Panc1 (cell line): ENCODE data around the gene UNC119B. TPM values are rescaled to one million over a fixed set of nuclear protein-coding genes. Genes with fewer than 3 reads are reported as not detected.

Experiments used
- ATAC-seq: fragments of 200-7000 bp; cut with Tn5 transposase; 2 replicates; pipeline ENCODE4 v1.9.1; 2020; ENCODE audit warnings: mild to moderate bottlenecking, moderate library complexity
- BruUV-seq: library from RNA; stranded (reverse); fragments of 400-500 nt; replicated peaks from 2 replicates; lab custom pipeline; 2021; lab: Mats Ljungman, UMichigan
- CTCF ChIA-PET: fragments of 300-600 bp; sonication (Branson Sonifier 250); formaldehyde crosslinking; loops from one replicate; lab custom pipeline; 2022; ENCODE audit warnings: antibody characterized with exemption; lab: Charles Lee
- POLR2A ChIA-PET: fragments of 300-600 bp; sonication (Branson Sonifier 250); formaldehyde crosslinking; loops from one replicate; lab custom pipeline; 2022; ENCODE audit warnings: antibody characterized with exemption; lab: Charles Lee
- DNase-seq: peaks from one replicate; pipeline ENCODE4 v3.0.0-alpha.2; 2010; ENCODE audit warnings: low read depth, low spot score
- H3K27ac ChIP-seq: 2 replicates; pipeline ENCODE4 v1.5.1; 2011; ENCODE audit warnings: mild to moderate bottlenecking, low read length, inconsistent platforms
- H3K27me3 ChIP-seq: fragments of 200-500 bp; sonication (Bioruptor generic); 2 replicates; pipeline ENCODE4 v1.6.0; 2014; ENCODE audit warnings: low read length, inconsistent platforms; ENCODE audit not compliant: control insufficient read depth, insufficient read depth
- H3K36me3 ChIP-seq: fragments of 200-500 bp; sonication (Bioruptor generic); 2 replicates; pipeline ENCODE4 v1.5.1; 2014; ENCODE audit warnings: inconsistent platforms, mild to moderate bottlenecking, low read length, moderate library complexity; ENCODE audit not compliant: control insufficient read depth, insufficient read depth
- H3K4me1 ChIP-seq: 2 replicates; pipeline ENCODE4 v1.5.1; 2011; ENCODE audit warnings: inconsistent platforms, mild to moderate bottlenecking, low read length, moderate library complexity; ENCODE audit not compliant: control insufficient read depth, insufficient read depth
- H3K4me3 ChIP-seq, 2 experiments: 2 replicates each; pipeline ENCODE4 v1.5.1; 2011 to 2012; ENCODE audit warnings: low read depth in 2 of 2, low read length in 2 of 2, mild to moderate bottlenecking in 2 of 2, inconsistent platforms in 1 of 2, moderate library complexity in 1 of 2
- H3K9me3 ChIP-seq: fragments of 200-500 bp; sonication (Bioruptor generic); 2 replicates; pipeline ENCODE4 v1.5.1; 2014; ENCODE audit warnings: low read depth, mild to moderate bottlenecking, inconsistent platforms, low read length, moderate library complexity; ENCODE audit not compliant: control insufficient read depth, insufficient read depth
- POLR2AphosphoS5 ChIP-seq: IDR thresholded peaks from 2 replicates; pipeline ENCODE4 v1.6.1; 2012; ENCODE audit warnings: mild to moderate bottlenecking, low read depth, low read length, moderate library complexity
- SIN3A ChIP-seq: IDR thresholded peaks from 2 replicates; pipeline ENCODE4 v1.6.1; 2012; ENCODE audit warnings: low read depth, mild to moderate bottlenecking, low read length, moderate library complexity, borderline replicate concordance; ENCODE audit not compliant: insufficient read depth
- TCF7L2 ChIP-seq: IDR thresholded peaks from 2 replicates; pipeline ENCODE4 v1.6.1; 2011; ENCODE audit warnings: mild to moderate bottlenecking, low read depth, low read length, inconsistent platforms
- in situ Hi-C: cut with HindIII; loops from 2 replicates; pipeline ENCODE4 v1.10.0; 2016; ENCODE audit warnings: low sequenced_read_pairs, low pct_unique_long_range_greater_than_20kb
- intact Hi-C: fragments of 100-400 bp; cut with micrococcal nuclease; formaldehyde crosslinking; loops from one replicate; pipeline ENCODE4 v1.10.0; 2022; ENCODE audit not compliant: unreplicated experiment
- total RNA-seq: library from RNA; stranded (reverse); gene quantifications from one replicate; pipeline ENCODE4 v1.2.1, GENCODE V29; 2021; ENCODE audit not compliant: unreplicated experiment
- TF ChIP-seq, protein P1 (sequence below): fragments of 450-650 bp; IDR thresholded peaks from 2 replicates; pipeline ENCODE4 v1.5.1; 2017; ENCODE audit warnings: mild to moderate bottlenecking
- TF ChIP-seq, protein P2 (sequence below), 2 experiments: IDR thresholded peaks; 2 replicates each; pipeline ENCODE4 v1.6.1; 2011 to 2012; ENCODE audit warnings: low read depth in 2 of 2, control low read depth in 1 of 2, low read length in 1 of 2, mild to moderate bottlenecking in 1 of 2, moderate library complexity in 1 of 2; ENCODE audit not compliant: insufficient read depth in 1 of 2

The UNC119B gene
- total RNA-seq, 1 experiment from 2014 or later = 26.0 TPM

DNA sequence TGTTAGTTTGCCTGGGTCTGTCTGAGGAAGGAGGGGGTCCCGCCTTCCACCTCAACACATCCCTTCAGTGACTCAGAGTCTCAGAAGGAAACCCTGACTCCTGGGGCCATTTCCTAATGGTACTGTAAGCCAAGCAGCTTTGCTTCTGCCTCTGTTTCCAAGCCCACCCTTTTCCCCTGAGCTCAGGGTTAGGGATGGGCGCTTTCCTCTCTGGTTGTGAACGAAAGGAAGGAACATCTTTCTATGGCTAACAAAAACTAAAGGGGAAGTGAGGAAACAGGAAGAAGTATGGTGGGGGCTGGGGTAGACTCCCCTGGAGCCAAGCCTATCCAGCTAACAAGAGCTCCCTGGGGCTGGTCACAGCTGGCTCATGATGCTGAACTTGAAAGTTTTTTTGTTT, 11.6 kb upstream of the UNC119B start:
- POLR2A ChIA-PET = no interaction called here
- ATAC-seq (no peak), DNase-seq (no peak)
- Histone ChIP-seq H3K4me1 (no peaks in the 10 kb centered on the region), H3K27me3 (no peaks in the 10 kb centered on the region), H3K9me3 (no peaks in the 10 kb centered on the region), H3K27ac (no peak overlapping the region), H3K4me3 (no peak overlapping the region), H3K36me3 (peaks cover 17% of the 10 kb centered on the region)
- in situ Hi-C loops = no loop called here
- CTCF ChIA-PET = no interaction called here
- intact Hi-C loops = no loop called here
- TF ChIP-seq, protein P1, sequence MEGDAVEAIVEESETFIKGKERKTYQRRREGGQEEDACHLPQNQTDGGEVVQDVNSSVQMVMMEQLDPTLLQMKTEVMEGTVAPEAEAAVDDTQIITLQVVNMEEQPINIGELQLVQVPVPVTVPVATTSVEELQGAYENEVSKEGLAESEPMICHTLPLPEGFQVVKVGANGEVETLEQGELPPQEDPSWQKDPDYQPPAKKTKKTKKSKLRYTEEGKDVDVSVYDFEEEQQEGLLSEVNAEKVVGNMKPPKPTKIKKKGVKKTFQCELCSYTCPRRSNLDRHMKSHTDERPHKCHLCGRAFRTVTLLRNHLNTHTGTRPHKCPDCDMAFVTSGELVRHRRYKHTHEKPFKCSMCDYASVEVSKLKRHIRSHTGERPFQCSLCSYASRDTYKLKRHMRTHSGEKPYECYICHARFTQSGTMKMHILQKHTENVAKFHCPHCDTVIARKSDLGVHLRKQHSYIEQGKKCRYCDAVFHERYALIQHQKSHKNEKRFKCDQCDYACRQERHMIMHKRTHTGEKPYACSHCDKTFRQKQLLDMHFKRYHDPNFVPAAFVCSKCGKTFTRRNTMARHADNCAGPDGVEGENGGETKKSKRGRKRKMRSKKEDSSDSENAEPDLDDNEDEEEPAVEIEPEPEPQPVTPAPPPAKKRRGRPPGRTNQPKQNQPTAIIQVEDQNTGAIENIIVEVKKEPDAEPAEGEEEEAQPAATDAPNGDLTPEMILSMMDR = no peak
- TF ChIP-seq POLR2AphosphoS5 (no peak), TCF7L2 (no peak), SIN3A (no peak)
- TF ChIP-seq, protein P2, sequence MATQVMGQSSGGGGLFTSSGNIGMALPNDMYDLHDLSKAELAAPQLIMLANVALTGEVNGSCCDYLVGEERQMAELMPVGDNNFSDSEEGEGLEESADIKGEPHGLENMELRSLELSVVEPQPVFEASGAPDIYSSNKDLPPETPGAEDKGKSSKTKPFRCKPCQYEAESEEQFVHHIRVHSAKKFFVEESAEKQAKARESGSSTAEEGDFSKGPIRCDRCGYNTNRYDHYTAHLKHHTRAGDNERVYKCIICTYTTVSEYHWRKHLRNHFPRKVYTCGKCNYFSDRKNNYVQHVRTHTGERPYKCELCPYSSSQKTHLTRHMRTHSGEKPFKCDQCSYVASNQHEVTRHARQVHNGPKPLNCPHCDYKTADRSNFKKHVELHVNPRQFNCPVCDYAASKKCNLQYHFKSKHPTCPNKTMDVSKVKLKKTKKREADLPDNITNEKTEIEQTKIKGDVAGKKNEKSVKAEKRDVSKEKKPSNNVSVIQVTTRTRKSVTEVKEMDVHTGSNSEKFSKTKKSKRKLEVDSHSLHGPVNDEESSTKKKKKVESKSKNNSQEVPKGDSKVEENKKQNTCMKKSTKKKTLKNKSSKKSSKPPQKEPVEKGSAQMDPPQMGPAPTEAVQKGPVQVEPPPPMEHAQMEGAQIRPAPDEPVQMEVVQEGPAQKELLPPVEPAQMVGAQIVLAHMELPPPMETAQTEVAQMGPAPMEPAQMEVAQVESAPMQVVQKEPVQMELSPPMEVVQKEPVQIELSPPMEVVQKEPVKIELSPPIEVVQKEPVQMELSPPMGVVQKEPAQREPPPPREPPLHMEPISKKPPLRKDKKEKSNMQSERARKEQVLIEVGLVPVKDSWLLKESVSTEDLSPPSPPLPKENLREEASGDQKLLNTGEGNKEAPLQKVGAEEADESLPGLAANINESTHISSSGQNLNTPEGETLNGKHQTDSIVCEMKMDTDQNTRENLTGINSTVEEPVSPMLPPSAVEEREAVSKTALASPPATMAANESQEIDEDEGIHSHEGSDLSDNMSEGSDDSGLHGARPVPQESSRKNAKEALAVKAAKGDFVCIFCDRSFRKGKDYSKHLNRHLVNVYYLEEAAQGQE (IDR thresholded peaks at IDR 0.05; ENCODE audit: insufficient read depth in 1 of 2, low read depth in 2 of 2, low read length in 1 of 2) = no peak
- no TSS peak for BruUV-seq

DNA sequence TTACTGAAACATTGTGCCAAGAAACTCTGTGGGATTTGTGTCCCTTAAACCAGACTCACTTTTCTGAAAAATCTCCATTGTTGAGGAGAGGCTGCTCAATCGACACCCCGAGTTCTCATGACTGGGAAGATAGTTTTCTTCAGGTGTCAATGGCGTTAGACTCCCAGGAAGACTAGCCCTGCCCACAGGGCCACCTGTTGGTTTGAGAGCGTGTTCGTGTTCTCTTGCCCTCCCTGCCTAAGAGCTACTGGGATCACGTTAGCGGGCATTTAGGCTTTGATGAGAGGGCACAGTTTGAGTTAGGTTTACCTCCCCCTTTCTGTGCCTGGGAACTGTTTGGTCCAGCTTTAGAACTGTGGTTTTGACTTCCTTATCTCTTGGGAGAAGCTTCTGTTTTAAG, 10.7 kb upstream of the UNC119B start:
- H3K36me3 ChIP-seq = peaks cover 17% of the 10 kb centered on the region

More for the DNA sequence above, 10.7 kb upstream of the UNC119B start:
- POLR2A ChIA-PET = no interaction called here
- BruUV-seq = no TSS peak
- Histone ChIP-seq H3K4me3 (no peak overlapping the region), H3K4me1 (no peaks in the 10 kb centered on the region), H3K9me3 (no peaks in the 10 kb centered on the region), H3K27me3 (no peaks in the 10 kb centered on the region), H3K27ac (no peak overlapping the region)
- DNase-seq (no peak), ATAC-seq (no peak)
- TF ChIP-seq SIN3A (no peak), POLR2AphosphoS5 (no peak), TCF7L2 (no peak)
- TF ChIP-seq, protein P2 (IDR thresholded peaks at IDR 0.05; ENCODE audit: insufficient read depth in 1 of 2, low read depth in 2 of 2, low read length in 1 of 2) = no peak
- TF ChIP-seq, protein P1 = no peak
- in situ Hi-C loops (no loop called here), intact Hi-C loops (no loop called here)
- CTCF ChIA-PET = no interaction called here
